Measurements from ENCODE around the gene NPTX1.

Gene NPTX1

GRCh38 chr17:80475910-80476876 is at the start of gene NPTX1:
Gene NPTX1 (minus strand): TSS chr17:80476607. CDS start chr17:80476446, 161 bp downstream.
- no peak for TF ChIP-seq CTCF (IDR thresholded peaks at IDR 0.05; ENCODE audit: control insufficient read depth, insufficient read depth, low read depth, low read length, missing control alignments)
- DNase-seq (ENCODE audit: low read depth): no peak
- no peak within 1 kb of the TSS; the same call in 1 of the 2 replicates for H3K4me3 ChIP-seq (ENCODE audit: control insufficient read depth, low read depth, low read length)

- no peak for DNase-seq (ENCODE audit: low read depth)
- no peak overlapping the region for H3K4me3 ChIP-seq (ENCODE audit: control insufficient read depth, low read depth, low read length)
- no peak for TF ChIP-seq CTCF (IDR thresholded peaks at IDR 0.05; ENCODE audit: control insufficient read depth, insufficient read depth, low read depth, low read length, missing control alignments)
These were observed 47.7 kb upstream of the NPTX1 start for GRCh38 chr17:80523956-80524712.

- DNase-seq (ENCODE audit: low read depth): no peak
- H3K4me3 ChIP-seq (ENCODE audit: control insufficient read depth, low read depth, low read length): no peak overlapping the region
- no peak for TF ChIP-seq CTCF (IDR thresholded peaks at IDR 0.05; ENCODE audit: control insufficient read depth, insufficient read depth, low read depth, low read length, missing control alignments)
These were observed 46.8 kb upstream of the NPTX1 start for GRCh38 chr17:80523054-80523744.

- no peak overlapping the region for H3K4me3 ChIP-seq (ENCODE audit: control insufficient read depth, low read depth, low read length)
- TF ChIP-seq CTCF (IDR thresholded peaks at IDR 0.05; ENCODE audit: control insufficient read depth, insufficient read depth, low read depth, low read length, missing control alignments): no peak
- DNase-seq (ENCODE audit: low read depth): no peak
These were observed 44.5 kb upstream of the NPTX1 start for GRCh38 chr17:80520810-80521455.

- TF ChIP-seq CTCF (IDR thresholded peaks at IDR 0.05; ENCODE audit: control insufficient read depth, insufficient read depth, low read depth, low read length, missing control alignments): no peak
- no peak overlapping the region for H3K4me3 ChIP-seq (ENCODE audit: control insufficient read depth, low read depth, low read length)
- no peak for DNase-seq (ENCODE audit: low read depth)
These were observed 42.8 kb upstream of the NPTX1 start for GRCh38 chr17:80519091-80519781.

Measured in AG09309 (cell line).